ENCODE measurements around the gene CCND3.

CCND3 gene

DNA sequence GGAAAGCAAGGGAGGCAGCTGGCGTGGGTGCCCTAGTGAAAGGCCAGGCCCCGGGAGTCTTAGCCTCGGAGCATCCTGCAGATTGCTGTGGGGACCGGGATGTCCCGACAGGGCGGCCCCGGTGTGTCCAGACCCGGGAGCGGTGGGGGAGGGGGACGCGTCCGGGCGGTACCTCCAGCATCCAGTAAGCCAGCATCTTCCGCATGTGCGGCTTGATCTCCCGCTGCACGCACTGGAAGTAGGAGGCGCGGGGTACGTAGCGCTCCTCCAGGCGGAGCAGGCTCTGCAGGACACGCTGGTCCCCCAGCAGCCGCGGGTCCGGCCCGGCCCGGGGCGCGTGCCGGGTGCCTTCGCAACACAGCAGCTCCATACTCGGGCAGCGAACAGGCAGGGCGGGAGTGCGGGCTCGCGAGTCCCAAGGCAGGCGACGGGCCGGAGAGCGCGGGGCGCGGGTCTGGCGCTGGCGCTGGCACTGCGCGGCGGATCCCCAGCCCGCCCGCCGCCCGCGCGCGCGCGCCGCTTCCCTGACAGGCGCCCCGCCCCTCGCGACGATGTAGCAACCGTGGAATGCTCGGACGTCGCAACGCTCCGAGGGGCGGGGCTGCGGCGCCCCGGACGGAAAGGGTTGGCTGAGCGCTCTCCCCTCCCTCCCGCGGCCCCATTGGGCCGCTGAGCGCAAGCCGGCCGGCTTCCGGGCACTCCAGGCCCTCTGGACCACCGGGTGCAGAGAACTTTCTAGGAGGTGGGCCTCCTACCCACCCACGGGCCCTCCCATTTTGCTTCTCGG is at the start of gene CCND3:
CCND3 (minus strand) TSS at position 529 of the 787 bp plus-strand sequence; CDS start at position 370, 159 bp downstream.
- peak; percentile 82 for DNase-seq

DNA sequence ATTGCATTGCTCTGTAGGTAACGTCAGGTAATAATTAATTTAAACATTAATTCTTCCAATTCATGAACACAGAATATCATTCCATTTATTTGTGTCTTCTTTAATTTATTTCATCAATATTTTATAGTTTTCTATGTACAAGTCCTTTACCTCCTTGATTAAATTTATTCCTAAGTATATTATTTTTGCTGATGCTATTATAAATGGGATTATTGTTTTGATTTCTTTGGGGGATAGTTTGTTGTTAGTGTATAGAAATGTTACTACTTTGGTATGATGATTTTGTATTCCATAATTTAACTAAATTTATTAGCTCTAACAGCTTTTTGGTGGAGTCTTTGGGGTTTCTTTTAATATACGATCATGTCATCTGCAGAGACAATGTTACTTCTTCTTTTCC is 44.7 kb upstream of the CCND3 start:
- DNase-seq, result no peak

DNA sequence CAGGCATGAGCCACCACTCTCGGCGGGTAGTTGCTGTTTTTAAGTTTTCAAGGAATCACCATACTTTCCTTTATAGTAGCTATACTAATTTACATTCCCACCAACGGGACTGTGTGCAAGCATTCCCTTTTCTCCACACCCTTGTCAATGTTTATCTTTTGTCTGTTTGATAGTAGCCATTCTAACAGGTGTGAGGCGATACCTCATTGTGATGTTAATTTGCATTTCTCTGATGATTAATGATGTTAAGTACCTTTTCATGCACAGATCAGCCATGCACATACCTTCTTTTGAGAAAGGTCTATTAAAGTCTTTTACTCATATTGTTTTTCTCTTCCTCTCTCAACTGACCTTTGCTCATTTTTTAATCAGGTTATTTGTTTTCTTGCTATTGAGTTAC is 43.0 kb upstream of the CCND3 start:
- no peak for DNase-seq

DNA sequence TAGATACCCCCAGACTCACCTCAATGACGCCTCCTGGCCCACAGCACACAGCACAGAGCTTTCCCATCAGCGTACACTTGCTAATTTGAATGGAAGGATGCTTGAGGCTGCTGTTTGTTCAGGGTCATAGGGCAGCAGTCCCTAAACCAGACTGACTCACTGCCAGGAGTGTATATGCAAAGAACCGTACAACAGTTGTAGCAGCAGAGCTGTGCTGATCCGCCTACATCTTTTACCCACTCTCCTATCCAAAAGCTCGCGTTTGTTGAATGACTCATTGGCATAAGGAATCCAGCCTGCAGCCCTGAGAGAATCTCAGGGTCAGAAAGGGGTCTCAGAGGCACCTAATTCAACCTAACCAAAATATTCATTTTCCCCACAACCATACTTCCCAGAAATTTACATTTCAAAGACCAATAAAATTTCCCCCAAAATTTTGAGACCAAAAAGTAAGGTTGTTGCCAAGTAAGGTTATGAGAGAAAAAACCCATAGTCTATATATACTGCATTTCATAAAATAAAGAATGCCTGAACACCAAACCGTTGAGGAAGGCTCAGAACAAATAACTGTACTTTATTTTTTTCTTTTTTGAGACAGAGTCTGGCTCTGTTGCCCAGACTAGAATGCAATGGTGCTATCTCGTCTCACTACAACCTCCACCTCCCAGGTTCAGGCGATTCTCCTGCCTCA is 35.3 kb upstream of the CCND3 start:
- DNase-seq, result no peak

DNA sequence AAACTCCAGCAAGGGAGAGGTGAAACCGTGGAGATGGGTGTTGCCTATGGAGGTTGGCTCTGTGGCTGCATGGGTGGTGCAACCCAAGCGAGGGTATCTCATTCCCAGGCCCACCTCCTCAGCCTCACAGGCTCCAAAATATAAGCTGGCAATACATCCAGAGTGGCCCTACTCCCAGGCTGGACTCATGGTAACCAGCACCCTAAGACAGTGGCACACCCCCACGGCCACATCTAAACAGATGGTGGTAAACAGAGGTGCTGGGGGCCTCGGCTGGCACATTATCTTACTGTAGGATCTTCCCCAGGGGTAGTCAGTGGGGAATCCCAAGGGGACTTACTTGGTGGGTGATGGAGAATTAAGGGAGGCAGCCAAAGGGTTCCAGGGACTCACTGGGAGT is 33.7 kb upstream of the CCND3 start:
- DNase-seq, result no peak

DNA sequence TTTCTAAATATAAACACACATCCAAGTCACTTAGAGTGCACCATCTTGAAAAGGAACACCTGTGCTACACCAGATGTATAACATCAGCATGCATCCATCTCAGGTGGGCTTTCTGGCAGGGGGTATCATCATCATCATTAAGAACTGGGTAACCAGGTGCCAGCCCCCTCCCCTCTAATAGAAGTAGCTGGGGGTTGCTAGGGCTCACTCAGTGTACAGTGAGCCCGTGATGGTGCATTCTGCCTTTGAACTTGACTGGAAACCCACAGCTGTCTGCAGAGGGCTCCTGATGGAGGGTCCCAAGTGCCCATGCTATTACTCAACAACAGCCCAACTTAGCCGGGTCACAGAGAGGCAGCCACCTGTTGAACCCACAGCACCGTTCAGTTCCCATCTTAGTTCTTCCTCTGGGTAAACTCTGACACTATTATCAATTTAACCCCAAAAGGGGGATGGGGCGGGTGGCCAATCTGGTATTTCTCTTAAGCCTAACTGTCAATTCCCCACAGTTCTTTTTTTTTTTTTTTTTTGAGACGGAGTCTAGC is 32.7 kb upstream of the CCND3 start:
- no peak for DNase-seq

DNA sequence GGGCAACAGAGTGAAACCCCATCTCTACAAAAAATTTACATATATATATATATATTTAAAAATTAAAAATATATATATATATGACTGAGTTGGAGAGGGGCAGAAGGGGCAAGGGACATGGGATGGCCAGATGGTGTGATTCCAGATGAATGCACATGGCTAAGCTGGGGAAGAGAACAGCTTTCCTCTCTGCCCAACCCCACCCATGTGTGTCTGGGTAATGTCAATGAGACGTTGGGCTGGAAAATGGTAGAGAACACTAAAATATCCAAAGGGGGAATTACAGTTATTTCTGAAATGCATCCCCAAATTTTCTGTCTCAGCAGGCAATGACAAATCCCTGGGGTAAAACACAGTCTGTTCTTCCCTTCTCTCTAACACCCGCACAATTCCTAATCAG is 31.2 kb upstream of the CCND3 start:
- peak; percentile 31 for DNase-seq

DNA sequence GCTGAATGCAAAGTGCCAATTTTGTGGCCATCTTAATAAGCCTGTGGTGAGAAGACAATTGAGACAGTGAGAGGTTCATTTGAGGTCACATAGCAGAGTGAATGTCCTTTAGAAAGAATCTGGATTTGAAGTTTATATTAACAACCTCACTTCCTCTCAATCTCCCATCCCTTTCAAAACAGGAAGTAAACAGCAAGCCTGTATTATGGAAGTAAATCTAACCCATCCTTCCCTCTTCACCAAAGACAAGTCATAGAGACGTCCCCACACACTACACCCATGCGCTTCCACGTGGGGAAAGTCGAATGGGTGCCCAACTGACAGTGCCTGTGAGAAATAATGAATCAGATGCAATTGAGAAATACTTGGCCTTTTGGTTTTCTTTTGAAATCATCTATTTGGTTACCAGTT is 28.8 kb upstream of the CCND3 start:
- DNase-seq, result no peak

DNA sequence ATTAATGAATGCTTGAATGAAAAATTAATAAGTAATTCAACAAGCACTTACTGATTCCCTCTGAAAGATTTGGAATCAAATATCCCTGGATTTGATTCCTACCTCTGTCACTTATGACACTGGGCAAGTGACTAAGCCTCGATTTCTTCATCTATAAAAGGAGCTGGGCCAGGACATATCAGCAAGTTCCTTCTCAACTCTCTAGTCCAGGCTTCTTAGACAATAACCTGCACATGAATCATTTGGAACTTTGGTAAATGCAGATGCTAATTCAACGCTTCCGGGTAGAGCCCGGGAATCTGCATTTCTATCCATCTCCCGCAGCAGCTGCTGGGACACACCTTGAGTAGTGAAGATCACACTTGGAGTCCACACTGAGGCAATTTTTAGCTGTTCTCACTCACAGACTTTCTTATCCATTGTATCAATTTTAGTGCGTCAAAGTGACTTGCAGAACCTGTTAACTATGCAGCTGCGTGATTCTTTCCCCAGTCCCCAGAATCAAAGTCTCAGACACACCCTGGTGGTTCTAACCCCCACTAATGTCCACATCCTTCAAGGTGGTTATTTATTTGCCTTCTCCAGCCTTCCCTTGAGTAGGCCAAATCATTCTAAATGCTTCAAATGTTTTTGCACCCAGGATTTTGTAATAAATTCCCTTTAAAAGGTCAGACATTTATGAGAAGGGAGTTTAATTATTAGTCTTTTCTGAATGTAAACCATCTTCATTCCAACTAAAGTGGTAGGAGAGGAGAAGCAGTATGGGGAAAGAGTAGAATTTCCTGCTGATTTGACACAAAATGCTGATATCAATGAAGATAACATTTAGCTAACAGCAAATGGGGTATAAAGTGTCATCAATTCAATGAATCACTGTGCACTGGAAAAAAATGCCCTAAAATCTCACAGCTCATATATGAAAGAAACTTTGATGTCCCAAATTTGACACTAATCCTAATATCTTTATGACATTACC is 26.0 kb upstream of the CCND3 start:
- DNase-seq, result no peak

DNA sequence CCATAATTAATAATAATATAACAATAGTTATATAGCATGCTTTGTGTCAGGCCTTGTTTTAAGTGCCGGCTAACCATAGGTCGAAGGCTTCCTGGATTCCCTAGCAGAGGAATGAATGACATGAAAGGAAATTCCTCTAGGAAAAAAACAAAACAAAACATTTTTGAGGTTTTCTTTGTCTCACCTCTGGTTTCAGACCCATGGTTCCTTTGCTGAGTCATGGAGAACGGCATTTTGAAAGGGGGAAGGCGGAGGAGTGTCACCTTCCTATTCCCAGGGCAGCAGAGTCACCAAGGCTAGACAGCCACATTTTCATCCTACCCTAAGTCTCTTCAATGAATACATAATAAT is 25.3 kb upstream of the CCND3 start:
- DNase-seq, result no peak

DNA sequence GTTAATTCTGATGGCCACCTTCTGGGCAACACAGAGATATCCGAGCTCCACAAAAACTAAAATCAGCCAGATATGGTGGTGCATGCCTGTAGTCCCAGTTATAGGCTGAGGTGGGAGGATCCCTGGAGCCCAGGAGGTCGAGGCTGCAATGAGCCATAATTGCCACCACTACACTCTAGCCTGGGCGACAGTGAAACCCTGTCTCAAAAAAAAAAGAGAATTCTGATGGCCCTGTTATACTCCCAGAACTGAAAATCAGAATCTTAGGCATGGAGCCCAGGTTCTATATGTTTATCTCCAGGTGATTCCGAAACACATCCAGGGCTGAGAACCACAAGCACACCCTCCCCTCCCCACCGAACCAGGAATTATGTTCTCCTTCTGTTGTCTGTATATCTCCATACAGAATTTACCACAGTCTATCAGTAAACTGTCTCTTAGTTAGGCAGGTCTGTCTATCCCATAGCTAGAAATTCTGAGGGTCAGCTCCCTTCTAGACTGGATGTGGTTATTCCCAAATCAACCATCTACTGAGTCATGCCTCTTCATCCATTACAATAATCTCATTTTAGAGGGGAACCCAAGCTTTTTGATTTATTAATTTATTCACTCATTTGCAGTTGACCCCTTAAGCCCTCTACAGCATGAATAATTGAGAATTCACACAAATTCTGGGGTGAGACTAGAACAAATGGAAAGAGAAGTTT is 24.8 kb upstream of the CCND3 start:
- no peak for DNase-seq

DNA sequence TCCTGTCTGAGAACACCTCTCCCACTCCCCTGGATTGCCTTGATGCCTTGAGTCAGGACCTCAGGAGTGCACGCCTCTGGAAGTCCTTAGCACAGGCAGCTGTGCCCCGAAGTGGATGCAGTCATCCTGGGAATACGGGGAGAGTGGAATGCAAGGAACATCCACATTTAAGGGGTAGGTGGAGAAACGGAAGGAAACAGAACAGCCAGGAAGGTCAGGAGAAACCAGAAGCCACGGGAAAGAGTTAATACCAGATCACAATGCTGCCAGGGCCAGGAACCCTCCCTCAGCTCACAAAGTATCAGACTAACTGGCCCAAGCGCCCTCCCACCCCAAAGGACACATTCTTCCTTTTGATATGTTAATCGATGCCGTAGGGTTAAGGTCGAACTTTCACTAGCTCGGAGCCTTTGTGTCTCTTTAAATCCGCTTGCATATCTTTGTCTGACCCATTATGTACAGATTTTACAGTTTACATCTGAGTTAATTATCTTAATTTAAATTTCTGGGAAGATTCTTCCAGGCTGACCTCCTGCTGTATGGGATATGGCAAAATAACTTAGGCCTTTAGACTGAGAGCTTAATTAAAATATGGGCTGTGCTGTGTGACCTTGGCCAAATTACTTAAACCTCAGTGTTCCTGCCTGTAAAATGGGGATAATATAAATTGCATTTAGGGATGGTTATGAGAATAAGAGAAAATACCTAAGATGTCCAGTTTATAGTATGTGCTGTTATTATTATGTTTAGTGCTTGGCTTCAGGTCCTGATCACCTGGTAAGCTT is 24.0 kb upstream of the CCND3 start:
- DNase-seq, result no peak

DNA sequence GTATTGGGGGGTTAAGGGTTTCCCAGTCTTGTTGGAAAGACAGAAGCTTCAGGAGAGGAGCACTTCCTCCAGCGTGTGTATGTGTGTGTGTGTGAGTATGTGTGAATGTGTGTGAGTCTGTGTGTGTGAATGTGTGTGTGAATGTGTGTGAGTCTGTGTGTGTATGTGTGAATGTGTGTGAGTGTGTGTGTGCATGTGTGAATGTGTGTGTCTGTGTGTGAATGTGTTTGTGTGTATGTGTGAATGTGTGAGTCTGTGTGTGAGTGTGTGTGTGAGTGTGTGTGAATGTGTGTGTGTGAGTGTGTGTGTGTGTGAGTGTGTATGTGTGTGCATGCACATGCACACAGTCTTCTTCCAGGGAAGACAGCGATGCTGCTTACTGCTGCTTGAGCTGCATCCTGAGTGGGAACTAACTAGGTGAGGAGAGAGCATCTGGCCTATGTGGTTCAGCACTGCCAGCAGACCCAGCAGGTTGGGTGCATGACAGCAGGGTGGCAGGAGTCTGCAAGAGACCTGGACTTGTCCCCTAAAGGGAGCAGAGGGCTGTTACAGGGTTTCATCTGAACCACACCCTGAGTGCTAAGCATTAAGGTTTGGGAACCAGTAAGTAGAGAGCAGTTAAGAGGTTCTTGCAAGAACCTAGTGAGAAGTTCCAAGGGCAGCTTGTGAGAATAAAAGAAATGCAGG is 22.7 kb upstream of the CCND3 start:
- DNase-seq, result peak; percentile 43

DNA sequence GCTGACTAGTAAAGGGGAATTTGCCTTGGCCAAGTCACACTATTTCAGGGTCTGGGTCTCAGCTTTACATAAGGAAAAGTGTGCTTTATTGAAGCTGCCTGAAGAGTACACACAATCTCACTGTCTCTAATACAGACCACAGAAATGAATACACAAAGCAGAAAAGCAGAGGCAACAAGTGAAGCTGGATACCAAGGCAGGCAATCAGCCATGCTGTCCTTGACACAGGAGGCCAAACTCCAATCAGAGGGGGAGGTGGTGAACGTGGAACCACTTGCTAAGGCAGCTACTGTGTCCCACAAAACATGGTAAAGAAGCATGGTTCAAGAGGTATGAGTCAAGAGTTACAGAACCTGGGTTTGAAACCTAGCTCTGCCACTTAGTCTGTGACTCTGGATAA is 21.8 kb upstream of the CCND3 start:
- DNase-seq, result no peak

DNA sequence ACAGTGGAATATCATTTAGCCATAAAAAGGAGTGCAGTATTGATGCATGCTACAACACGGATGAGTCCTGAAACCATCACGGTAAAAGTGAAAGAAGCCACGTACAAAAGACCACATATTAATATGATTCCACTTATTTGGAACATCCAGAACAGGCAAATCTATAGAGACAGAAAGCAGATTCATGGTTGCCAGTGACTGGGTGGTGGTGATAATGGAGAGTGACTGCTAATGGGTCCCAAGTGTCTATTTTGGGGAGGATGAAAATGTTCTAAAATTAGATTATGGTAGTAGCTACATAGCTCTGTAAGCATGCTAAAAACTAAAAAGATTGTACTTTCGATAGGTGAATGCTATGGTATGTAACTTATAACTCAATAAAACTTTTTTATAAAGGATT is 18.4 kb upstream of the CCND3 start:
- no peak for DNase-seq

DNA sequence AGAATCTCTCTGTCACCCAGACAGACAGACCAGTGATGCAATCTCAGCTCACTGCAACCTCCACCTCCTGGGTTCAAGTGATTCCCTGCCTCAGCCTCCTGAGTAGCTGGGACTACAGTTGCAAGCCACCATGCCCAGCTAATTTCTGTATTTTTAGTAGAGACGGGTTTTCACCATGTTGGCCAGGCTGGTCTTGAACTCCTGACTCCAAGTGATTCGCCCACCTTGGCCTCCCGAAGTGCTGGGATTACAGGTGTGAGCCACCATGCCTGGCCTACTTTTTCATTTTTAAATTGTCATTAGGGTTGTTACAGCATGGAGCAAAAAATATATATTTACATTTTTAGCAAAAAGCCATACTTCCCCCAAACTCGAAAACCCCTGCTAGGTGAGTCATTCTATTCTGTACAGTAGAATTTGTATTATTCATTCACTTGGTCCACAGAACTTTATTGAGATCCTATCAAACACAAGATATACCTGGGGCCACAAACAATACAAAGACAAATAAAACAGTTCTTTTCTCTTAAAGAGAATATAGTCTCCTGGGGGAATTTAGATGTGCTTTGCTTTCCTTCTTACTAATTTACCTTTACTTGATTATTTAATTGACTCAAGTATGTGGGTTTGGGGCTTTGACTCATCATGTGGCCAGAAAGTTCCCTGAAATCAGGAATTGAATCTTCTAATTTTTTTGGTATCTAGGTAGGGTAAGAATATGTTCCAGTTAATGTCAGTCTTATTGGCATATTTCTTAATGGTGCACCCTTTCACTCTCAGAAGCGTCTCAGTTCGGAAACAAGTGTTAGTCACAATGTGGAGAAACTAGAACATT is 16.6 kb upstream of the CCND3 start:
- no peak for DNase-seq

DNA sequence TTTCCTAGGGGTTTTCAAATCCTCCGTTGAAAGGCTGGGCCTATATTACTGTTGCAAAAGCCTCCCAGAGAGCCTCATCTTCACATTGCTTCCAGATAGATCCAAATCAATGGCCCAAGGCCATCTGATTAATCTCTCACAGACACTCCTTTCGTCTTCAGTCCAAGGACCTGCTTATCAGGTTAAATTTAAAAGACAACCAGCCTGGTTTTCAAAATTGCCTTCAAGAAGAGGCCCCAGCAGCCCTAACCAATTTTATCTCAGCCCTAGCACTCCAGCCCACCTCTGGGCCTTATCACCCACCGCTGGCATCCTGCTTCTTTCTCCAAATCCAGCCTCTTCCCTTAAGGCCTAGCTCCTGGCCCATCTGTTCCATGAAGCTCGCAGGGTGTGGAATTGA is 15.5 kb upstream of the CCND3 start:
- DNase-seq, result no peak

DNA sequence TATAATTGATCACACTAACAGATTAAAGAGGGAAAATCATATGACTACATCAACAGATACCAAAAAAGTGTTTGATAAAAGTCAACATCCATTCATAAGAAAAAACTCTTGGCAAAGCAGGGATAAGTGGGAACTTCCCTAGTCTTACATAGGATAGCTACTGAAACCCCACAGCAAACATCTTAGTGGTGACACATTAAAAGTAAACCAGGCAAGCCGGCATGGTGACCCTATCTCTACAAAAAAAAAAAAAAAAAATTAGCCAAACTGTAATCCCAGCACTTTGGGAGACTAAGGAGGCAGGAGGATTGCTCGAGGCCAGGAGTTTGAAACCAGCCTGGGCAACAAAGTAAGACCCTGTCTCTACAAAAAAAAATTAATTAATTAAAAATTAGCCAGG is 13.8 kb upstream of the CCND3 start:
- DNase-seq, result no peak

DNA sequence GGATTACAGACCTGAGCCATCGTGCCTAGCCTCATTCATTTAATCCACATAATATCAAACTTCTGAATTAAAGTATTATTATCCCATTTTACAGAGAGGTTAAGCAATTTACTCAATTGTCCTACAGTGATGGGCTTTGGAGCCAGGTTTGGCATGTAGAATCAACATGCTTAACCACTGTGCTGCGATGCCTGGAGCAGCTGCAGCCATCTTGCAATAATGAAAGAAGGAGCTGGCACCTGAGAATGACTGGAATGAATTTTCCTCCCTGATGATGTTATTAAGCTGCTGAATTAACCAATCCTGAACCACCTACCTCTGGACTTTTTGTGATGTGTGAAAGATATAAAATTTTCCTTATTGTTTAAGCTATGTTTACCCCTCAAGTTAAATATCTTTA is 13.1 kb upstream of the CCND3 start:
- no peak for DNase-seq

DNA sequence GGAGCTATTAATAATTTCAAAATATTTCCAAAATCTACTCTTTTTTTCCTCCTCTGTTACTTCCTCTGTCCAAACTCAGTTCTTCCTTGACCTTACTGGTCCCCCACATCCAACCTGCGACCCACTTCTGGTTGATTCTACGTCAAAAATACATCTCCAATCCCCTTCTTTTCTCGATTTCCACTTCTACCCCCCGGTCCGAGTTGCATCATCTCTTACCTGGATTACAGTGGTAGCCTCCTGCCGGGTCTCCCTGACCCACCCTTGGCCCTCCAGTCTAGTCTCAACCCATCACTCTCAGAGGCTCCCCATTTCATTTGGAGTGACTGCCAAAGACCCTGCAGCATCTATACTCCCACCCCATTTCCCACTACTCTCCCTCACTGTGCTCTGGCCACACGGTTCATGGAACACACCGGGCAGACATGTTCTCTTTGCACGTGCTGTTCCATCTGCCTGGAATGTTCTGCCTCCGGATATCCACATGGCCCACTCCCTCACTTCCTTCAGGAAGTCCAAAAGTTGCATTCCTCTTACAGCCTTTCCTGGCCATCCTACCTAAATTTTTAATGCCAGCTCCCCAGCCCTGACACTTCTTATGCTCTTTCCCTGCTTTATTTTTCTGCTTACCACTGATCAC is 6.1 kb upstream of the CCND3 start:
- DNase-seq, result no peak

Data from NCI-H2171 (cell line).